HepG2 (cell line): Measurements from ENCODE around the gene FCER1G. TPM values are rescaled to one million over a fixed set of nuclear protein-coding genes. Genes with fewer than 3 reads are reported as not detected.

Source experiments
- CBX5 ChIP-seq: sonication (generic); formaldehyde crosslinking; IDR thresholded peaks from 2 replicates; pipeline ENCODE4 v1.4.0; 2020; ENCODE audit warnings: missing genetic modification reagents, borderline replicate concordance
- E2F5 ChIP-seq: sonication (generic); formaldehyde crosslinking; conservative IDR thresholded peaks from 2 replicates; pipeline ENCODE4 v1.4.0; 2020; ENCODE audit warnings: missing genetic modification reagents
- HMG20A ChIP-seq: IDR thresholded peaks from 2 replicates; pipeline ENCODE4 v1.6.1; 2016; ENCODE audit warnings: borderline replicate concordance
- HOXA3 ChIP-seq: sonication (generic); formaldehyde crosslinking; IDR thresholded peaks from 2 replicates; pipeline ENCODE4 v1.5.0; 2020; ENCODE audit warnings: missing genetic modification reagents
- KMT2B ChIP-seq: IDR thresholded peaks from 2 replicates; pipeline ENCODE4 v1.6.1; 2016; ENCODE audit warnings: missing genetic modification reagents, missing compliant biosample characterization
- RELA ChIP-seq: sonication (generic); formaldehyde crosslinking; IDR thresholded peaks from 2 replicates; pipeline ENCODE4 v1.4.0; 2020; ENCODE audit warnings: missing genetic modification reagents
- REXO4 ChIP-seq: sonication (generic); formaldehyde crosslinking; IDR thresholded peaks from 2 replicates; pipeline ENCODE4 v1.8.0; 2022; ENCODE audit warnings: missing genetic modification reagents, mild to moderate bottlenecking, borderline replicate concordance
- RFX3 ChIP-seq: IDR thresholded peaks from 2 replicates; pipeline ENCODE4 v1.6.1; 2016; ENCODE audit warnings: missing biosample characterization, missing genetic modification reagents
- RORA ChIP-seq: sonication (generic); formaldehyde crosslinking; IDR thresholded peaks from 2 replicates; pipeline ENCODE4 v1.5.0; 2020; ENCODE audit warnings: mild to moderate bottlenecking, missing genetic modification reagents, moderate library complexity
- SMARCC2 ChIP-seq: fragments of 450-650 bp; IDR thresholded peaks from 2 replicates; pipeline ENCODE4 v1.6.1; 2017; ENCODE audit warnings: antibody characterized with exemption, mild to moderate bottlenecking
- TFDP2 ChIP-seq: sonication (generic); formaldehyde crosslinking; IDR thresholded peaks from 2 replicates; pipeline ENCODE4 v1.4.0; 2020; ENCODE audit warnings: missing genetic modification reagents
- THAP8 ChIP-seq: sonication (generic); formaldehyde crosslinking; IDR thresholded peaks from 2 replicates; pipeline ENCODE4 v1.5.1; 2020; ENCODE audit warnings: missing genetic modification reagents, mild to moderate bottlenecking, borderline replicate concordance
- ZFP36L1 ChIP-seq: sonication (generic); formaldehyde crosslinking; IDR thresholded peaks from 2 replicates; pipeline ENCODE4 v1.8.0; 2022; ENCODE audit warnings: mild to moderate bottlenecking, missing genetic modification reagents, moderate library complexity
- ZKSCAN5 ChIP-seq: sonication (generic); formaldehyde crosslinking; IDR thresholded peaks from 2 replicates; pipeline ENCODE4 v1.5.1; 2020; ENCODE audit warnings: mild to moderate bottlenecking, missing genetic modification reagents
- ZNF160 ChIP-seq: sonication (generic); formaldehyde crosslinking; IDR thresholded peaks from 2 replicates; pipeline ENCODE4 v1.8.0; 2022; ENCODE audit warnings: mild to moderate bottlenecking, inconsistent platforms, missing genetic modification reagents
- ZNF281 ChIP-seq: sonication (generic); formaldehyde crosslinking; IDR thresholded peaks from 2 replicates; pipeline ENCODE4 v1.4.0; 2020; ENCODE audit warnings: missing genetic modification reagents, borderline replicate concordance
- ZNF576 ChIP-seq: sonication (generic); formaldehyde crosslinking; IDR thresholded peaks from 2 replicates; pipeline ENCODE4 v1.4.0; 2020; ENCODE audit warnings: mild to moderate bottlenecking, missing genetic modification reagents
- ZNF644 ChIP-seq: IDR thresholded peaks from 2 replicates; pipeline ENCODE4 v1.6.1; 2016; ENCODE audit warnings: low read depth
- ZNF703 ChIP-seq: sonication (generic); formaldehyde crosslinking; IDR thresholded peaks from 2 replicates; pipeline ENCODE4 v1.5.1; 2020; ENCODE audit warnings: missing genetic modification reagents, mild to moderate bottlenecking, moderate library complexity, borderline replicate concordance
- ZNF800 ChIP-seq: sonication (generic); formaldehyde crosslinking; IDR thresholded peaks from 2 replicates; pipeline ENCODE4 v1.4.0; 2020; ENCODE audit warnings: missing genetic modification reagents
- polyA plus RNA-seq, 8 experiments: library from polyadenylated mRNA; depleted of rRNA in 3 of 8; stranded (reverse) in 7 of 8; unstranded in 1 of 8; fragments of >200 nt; fragmentation: Illumina TruSeq in 4 of 8; extraction: Trizol in 4 of 8; gene quantifications; 2 replicates each; pipeline versions ENCODE4 v1.2.1 to v1.2.3, GENCODE V29; 2011 to 2016; ENCODE audit warnings: low read depth in 4 of 8, missing spikeins in 1 of 8, mixed read lengths in 1 of 8; ENCODE audit not compliant: insufficient read depth in 1 of 8
- total RNA-seq, 5 experiments: library from RNA; depleted of rRNA; stranded (reverse); fragments of >200 nt; fragmentation: Illumina TruSeq; extraction: Trizol; gene quantifications; 2 replicates each; pipeline ENCODE4 v1.2.3, GENCODE V29; 2016; ENCODE audit warnings: low read depth in 1 of 5

The FCER1G gene
- total and polyA plus RNA-seq, 2 of the 13 experiments (the other 11 are each of a cell fraction or from before 2014, with no cell fraction given): 1.3 to 6.4 TPM

- TF ChIP-seq RFX3 (no peak), REXO4 (CRISPR knock-in tag) (no peak), HOXA3 (CRISPR knock-in tag) (peak; percentile 75), HMG20A (peak; percentile 81; the same call in 1 of the 2 replicates), KMT2B (no peak), TFDP2 (CRISPR knock-in tag) (no peak), ZNF160 (CRISPR knock-in tag) (peak; percentile 43; the same call in 1 of the 2 replicates), ZFP36L1 (no peak), ZNF703 (CRISPR knock-in tag) (peak; percentile 83; the same call in 1 of the 2 replicates), ZNF644 (CRISPR knock-in tag) (no peak), SMARCC2 (no peak), ZNF576 (CRISPR knock-in tag) (no peak), RORA (CRISPR knock-in tag) (no peak), ZNF800 (CRISPR knock-in tag) (0 out of 2 replicates have a peak, but pooled peaks have one; percentile 28), E2F5 (CRISPR knock-in tag) (no peak), ZKSCAN5 (CRISPR knock-in tag) (no peak), RELA (no peak), CBX5 (CRISPR knock-in tag) (peak; percentile 37; the same call in 1 of the 2 replicates), THAP8 (no peak), ZNF281 (peak; percentile 97)
Measured at GRCh38 chr1:161223805-161224694, 9.0 kb downstream of the FCER1G start (continued).
